Uterus (tissue), 2 donors: Measurements from ENCODE around the gene SCAMP4.

ENCODE experiments used
- CTCF ChIP-seq, 4 experiments: fragments of 200-600 bp in 2 of 4; fragments of 450-650 bp in 2 of 4; sonication (generic) in 2 of 4; IDR thresholded peaks; one replicate each; pipeline ENCODE4 v1.5.1; 2016 to 2019; ENCODE audit warnings: antibody characterized with exemption in 4 of 4, mild to moderate bottlenecking in 2 of 4, moderate library complexity in 1 of 4
- POLR2A ChIP-seq, 2 donors: fragments of 450-650 bp; IDR thresholded peaks; one replicate each; pipeline ENCODE4 v1.6.1; 2016; ENCODE audit warnings: antibody characterized with exemption in 2 of 2, mild to moderate bottlenecking in 1 of 2, moderate library complexity in 1 of 2

- peak; percentile 88 to 93 (median 90) for TF ChIP-seq CTCF (IDR thresholded peaks at IDR 0.05)
- TF ChIP-seq POLR2A (IDR thresholded peaks at IDR 0.05): peak in 1 of 2 donors; percentile 18
Measured at GRCh38 chr19:1929021-1929742, 24.0 kb downstream of the SCAMP4 start.
